22Rv1 (cell line): ENCODE data around the gene ANKS1A.

Experiments
- ZFX ChIP-seq: fragments of 450-650 bp; IDR thresholded peaks from 2 replicates; pipeline ENCODE4 v1.6.1; 2017; ENCODE audit warnings: antibody characterized with exemption, borderline replicate concordance
- TF ChIP-seq, protein P1 (sequence below): fragments of 450-650 bp; IDR thresholded peaks from 2 replicates; pipeline ENCODE4 v1.5.1; 2017; ENCODE audit warnings: mild to moderate bottlenecking

DNA sequence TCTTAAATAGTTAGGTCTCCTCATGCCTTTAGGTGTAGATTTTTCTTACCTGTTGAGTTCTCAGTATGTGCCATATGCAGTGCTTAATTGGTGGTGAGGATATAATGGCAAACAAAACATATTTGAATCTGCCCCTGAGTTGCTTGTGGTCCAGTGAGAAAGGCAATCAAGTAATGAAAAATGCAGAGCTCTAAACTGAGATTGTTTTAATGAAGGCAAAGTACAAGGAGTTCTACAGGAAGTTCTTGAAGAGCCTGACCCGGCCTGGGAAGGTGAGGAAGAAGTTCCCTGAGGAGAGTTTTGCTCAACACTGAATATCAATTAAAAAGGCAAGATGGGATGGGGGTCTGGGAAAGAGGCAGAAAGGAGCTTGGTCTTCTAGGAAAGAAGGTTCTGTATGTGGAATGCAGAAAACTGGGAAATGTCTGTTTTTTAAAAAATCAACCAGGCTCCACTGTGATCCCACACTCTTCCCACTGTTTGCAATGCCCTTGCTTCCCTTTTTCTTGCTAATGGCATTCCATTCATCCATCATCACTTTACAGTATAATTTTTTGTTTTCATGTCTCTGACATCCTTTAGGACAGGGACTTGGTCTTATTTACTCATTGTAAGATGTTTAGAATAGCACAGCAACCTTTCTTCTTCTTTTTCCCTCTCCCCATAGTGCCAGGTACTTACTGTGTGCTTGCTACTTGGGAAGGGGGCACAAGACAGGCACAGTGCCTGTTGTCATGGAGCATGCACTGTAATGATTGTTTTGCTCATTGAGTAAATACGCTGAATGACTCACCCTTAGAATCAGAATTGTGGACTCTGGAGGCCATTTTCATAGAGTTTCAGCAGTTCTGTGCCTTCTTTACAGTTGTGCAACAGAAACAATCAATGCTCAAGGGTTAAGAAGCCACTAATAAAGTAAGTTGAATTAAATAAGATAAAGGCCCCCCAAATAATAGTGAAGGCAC lies 64.3 kb downstream of the ANKS1A start:
- TF ChIP-seq, protein P1, sequence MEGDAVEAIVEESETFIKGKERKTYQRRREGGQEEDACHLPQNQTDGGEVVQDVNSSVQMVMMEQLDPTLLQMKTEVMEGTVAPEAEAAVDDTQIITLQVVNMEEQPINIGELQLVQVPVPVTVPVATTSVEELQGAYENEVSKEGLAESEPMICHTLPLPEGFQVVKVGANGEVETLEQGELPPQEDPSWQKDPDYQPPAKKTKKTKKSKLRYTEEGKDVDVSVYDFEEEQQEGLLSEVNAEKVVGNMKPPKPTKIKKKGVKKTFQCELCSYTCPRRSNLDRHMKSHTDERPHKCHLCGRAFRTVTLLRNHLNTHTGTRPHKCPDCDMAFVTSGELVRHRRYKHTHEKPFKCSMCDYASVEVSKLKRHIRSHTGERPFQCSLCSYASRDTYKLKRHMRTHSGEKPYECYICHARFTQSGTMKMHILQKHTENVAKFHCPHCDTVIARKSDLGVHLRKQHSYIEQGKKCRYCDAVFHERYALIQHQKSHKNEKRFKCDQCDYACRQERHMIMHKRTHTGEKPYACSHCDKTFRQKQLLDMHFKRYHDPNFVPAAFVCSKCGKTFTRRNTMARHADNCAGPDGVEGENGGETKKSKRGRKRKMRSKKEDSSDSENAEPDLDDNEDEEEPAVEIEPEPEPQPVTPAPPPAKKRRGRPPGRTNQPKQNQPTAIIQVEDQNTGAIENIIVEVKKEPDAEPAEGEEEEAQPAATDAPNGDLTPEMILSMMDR: no peak
- no peak for TF ChIP-seq ZFX
